ENCODE results near the gene WSB1. TPM values are rescaled to one million over a fixed set of nuclear protein-coding genes. Genes with fewer than 3 reads are reported as not detected.

Gene WSB1
- total RNA-seq, 1 donor from 2014 or later, result 256 TPM

DNA sequence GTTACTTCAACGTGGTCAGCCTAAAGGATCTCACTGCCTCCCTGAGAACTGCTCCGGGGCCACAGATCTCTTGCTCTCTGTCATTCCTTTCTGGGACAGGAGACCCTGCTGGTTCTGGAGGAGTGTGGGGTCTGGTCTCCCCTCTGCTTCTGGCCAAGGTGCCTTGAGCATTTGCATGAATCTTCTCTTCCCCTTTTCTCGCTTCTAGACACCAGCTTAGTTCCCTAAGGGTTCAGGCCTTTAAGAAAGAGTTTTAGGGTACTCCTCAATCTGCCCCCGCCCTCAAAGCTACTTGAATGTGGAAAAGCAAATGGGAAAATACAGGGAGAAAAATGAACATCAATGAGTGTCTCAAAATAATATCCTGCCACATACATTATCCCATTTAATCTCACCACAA lies 48.1 kb downstream of the WSB1 start:
- TF ChIP-seq, protein P1, sequence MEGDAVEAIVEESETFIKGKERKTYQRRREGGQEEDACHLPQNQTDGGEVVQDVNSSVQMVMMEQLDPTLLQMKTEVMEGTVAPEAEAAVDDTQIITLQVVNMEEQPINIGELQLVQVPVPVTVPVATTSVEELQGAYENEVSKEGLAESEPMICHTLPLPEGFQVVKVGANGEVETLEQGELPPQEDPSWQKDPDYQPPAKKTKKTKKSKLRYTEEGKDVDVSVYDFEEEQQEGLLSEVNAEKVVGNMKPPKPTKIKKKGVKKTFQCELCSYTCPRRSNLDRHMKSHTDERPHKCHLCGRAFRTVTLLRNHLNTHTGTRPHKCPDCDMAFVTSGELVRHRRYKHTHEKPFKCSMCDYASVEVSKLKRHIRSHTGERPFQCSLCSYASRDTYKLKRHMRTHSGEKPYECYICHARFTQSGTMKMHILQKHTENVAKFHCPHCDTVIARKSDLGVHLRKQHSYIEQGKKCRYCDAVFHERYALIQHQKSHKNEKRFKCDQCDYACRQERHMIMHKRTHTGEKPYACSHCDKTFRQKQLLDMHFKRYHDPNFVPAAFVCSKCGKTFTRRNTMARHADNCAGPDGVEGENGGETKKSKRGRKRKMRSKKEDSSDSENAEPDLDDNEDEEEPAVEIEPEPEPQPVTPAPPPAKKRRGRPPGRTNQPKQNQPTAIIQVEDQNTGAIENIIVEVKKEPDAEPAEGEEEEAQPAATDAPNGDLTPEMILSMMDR (IDR thresholded peaks at IDR 0.05; ENCODE audit: insufficient read depth, low read length, severe bottlenecking), result no peak
- H3K36me3 ChIP-seq (ENCODE audit: control insufficient read depth, insufficient read depth, low read length), result no peaks in the 10 kb centered on the region
- H3K4me3 ChIP-seq (ENCODE audit: low read depth, low read length), result no peak overlapping the region
- no peak for DNase-seq (ENCODE audit: low read depth)
- H3K27me3 ChIP-seq (ENCODE audit: control insufficient read depth, insufficient read depth, low read length), result no peaks in the 10 kb centered on the region
- no peak for FAIRE-seq

DNA sequence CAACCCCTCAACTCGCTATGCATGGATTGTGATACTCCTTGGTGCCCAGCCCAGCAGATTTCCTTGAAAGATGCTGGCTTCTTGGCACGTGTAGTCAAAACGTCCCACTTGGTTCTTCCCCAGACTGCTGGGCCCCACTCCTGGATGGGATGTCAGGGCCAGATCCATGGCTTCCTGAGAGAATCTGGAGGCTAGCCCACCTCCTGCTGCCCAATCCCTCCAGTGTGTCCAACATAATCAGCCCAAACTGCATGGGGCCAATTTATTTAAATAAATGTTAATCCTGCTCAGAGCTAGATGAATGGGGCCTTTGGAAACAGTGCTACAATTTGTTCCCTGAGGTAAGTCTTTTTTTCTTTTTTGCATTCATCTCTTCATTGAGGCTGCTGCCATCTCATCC lies 49.4 kb downstream of the WSB1 start:
- FAIRE-seq, result no peak
- TF ChIP-seq, protein P1 (IDR thresholded peaks at IDR 0.05; ENCODE audit: insufficient read depth, low read length, severe bottlenecking), result no peak
- H3K4me3 ChIP-seq (ENCODE audit: low read depth, low read length), result no peak overlapping the region
- H3K27me3 ChIP-seq (ENCODE audit: control insufficient read depth, insufficient read depth, low read length), result no peaks in the 10 kb centered on the region
- DNase-seq (ENCODE audit: low read depth), result no peak
- no peaks in the 10 kb centered on the region for H3K36me3 ChIP-seq (ENCODE audit: control insufficient read depth, insufficient read depth, low read length)

DNA sequence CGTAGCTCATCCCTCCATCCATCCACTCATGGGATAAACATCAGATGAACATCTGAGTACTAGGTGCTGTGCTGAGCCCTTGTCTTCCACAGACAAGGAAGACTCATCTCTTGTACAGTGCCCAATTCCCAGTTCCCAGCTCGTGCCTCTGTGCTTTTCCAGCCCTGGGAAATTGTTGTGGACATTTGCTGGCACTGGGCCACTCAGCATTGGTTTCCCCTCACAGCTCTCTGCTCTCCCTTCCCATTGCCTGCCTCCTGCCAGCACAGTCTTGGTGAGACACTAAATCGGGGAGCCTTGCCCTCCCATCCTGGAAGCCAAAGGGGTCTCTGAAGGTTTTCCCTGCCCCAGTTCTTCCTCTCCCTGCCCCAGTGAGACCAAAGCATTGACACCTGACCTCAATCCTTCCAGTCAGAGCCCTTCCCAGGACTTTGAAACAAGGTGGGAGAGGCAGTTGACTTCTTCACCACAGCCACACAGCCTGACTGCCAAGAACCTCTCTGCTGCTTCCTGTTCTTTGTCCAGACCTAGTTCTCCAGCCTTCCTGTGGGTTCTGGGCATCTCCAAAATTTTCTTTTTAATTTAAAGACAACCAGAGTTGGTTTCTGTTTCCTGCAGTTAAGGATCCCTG lies 50.2 kb downstream of the WSB1 start:
- no peaks in the 10 kb centered on the region for H3K36me3 ChIP-seq (ENCODE audit: control insufficient read depth, insufficient read depth, low read length)
- DNase-seq (ENCODE audit: low read depth) (no peak), FAIRE-seq (no peak)
- TF ChIP-seq, protein P1 (IDR thresholded peaks at IDR 0.05; ENCODE audit: insufficient read depth, low read length, severe bottlenecking), result no peak
- no peak overlapping the region for H3K4me3 ChIP-seq (ENCODE audit: low read depth, low read length)
- no peaks in the 10 kb centered on the region for H3K27me3 ChIP-seq (ENCODE audit: control insufficient read depth, insufficient read depth, low read length)

- TF ChIP-seq, protein P1 (IDR thresholded peaks at IDR 0.05; ENCODE audit: insufficient read depth, low read length, severe bottlenecking), result no peak
- Histone ChIP-seq H3K4me3 (ENCODE audit: low read depth, low read length) (peak overlapping the region; percentile 11), H3K36me3 (ENCODE audit: control insufficient read depth, insufficient read depth, low read length) (no peaks in the 10 kb centered on the region), H3K27me3 (ENCODE audit: control insufficient read depth, insufficient read depth, low read length) (no peaks in the 10 kb centered on the region)
- FAIRE-seq (no peak), DNase-seq (ENCODE audit: low read depth) (peak; percentile 74)
Measured at GRCh38 chr17:27345141-27345904, 51.4 kb downstream of the WSB1 start.

GRCh38 chr17:27346228-27346899 lies 52.5 kb downstream of the WSB1 start:
- Histone ChIP-seq H3K36me3 (ENCODE audit: control insufficient read depth, insufficient read depth, low read length) (no peaks in the 10 kb centered on the region), H3K27me3 (ENCODE audit: control insufficient read depth, insufficient read depth, low read length) (no peaks in the 10 kb centered on the region), H3K4me3 (ENCODE audit: low read depth, low read length) (no peak overlapping the region)
- TF ChIP-seq, protein P1 (IDR thresholded peaks at IDR 0.05; ENCODE audit: insufficient read depth, low read length, severe bottlenecking), result no peak
- DNase-seq (ENCODE audit: low read depth) (no peak), FAIRE-seq (no peak)

Data from bronchial epithelial cell (primary cell).